CD4-positive, alpha-beta T cell (primary cell): ENCODE measurements around the gene ARID2. TPM values are rescaled to one million over a fixed set of nuclear protein-coding genes. Genes with fewer than 3 reads are reported as not detected.

ENCODE experiments used
- ATAC-seq: fragments of 200-7000 bp; cut with Tn5 transposase; one replicate; pipeline ENCODE4 v1.10.0; 2022; ENCODE audit warnings: mild to moderate bottlenecking; ENCODE audit not compliant: poor library complexity
- CTCF ChIA-PET: fragments of 350-600 bp; sonication (Branson Sonifier 250); formaldehyde crosslinking; loops from one replicate; lab custom pipeline; 2021; ENCODE audit warnings: antibody characterized with exemption, inconsistent platforms; lab: Charles Lee
- POLR2A ChIA-PET: fragments of 350-600 bp; sonication (Branson Sonifier 250); formaldehyde crosslinking; loops from one replicate; lab custom pipeline; 2021; ENCODE audit warnings: antibody characterized with exemption, inconsistent platforms; lab: Charles Lee
- DNase-seq, 14 experiments: peaks; one replicate each; pipeline ENCODE4 v3.0.0-alpha.2; 2013 to 2020; ENCODE audit warnings: mixed read lengths in 2 of 14
- H3K27ac ChIP-seq, 2 donors: one replicate each; pipeline versions ENCODE4 v1.5.1 to v1.7.0; 2013; ENCODE audit warnings: low read length in 2 of 2, low read depth in 1 of 2, mild to moderate bottlenecking in 1 of 2
- H3K27me3 ChIP-seq, 2 experiments: 1 replicate in 1 of 2; 2 replicates in 1 of 2; pipeline versions ENCODE4 v1.6.1 to v1.7.0; 2013; ENCODE audit warnings: low read length in 2 of 2, control low read depth in 1 of 2, mild to moderate bottlenecking in 1 of 2, moderate library complexity in 1 of 2; ENCODE audit not compliant: insufficient read depth in 2 of 2, control insufficient read depth in 1 of 2
- H3K36me3 ChIP-seq: one replicate; pipeline ENCODE4 v1.6.1; 2013; ENCODE audit warnings: low read length, control low read depth; ENCODE audit not compliant: insufficient read depth
- H3K4me1 ChIP-seq: one replicate; pipeline ENCODE4 v1.6.1; 2013; ENCODE audit warnings: low read length, control low read depth; ENCODE audit not compliant: insufficient read depth
- H3K4me3 ChIP-seq: one replicate; pipeline ENCODE4 v1.5.1; 2013; ENCODE audit warnings: mild to moderate bottlenecking, low read length, moderate library complexity
- H3K9me3 ChIP-seq, 2 experiments: 1 replicate in 1 of 2; 2 replicates in 1 of 2; pipeline versions ENCODE4 v1.6.1 to v1.7.0; 2013; ENCODE audit warnings: low read length in 2 of 2, mild to moderate bottlenecking in 2 of 2, control low read depth in 1 of 2, moderate library complexity in 1 of 2; ENCODE audit not compliant: control insufficient read depth in 1 of 2, insufficient read depth in 1 of 2
- H3K27ac Mint-ChIP-seq: one replicate; pipeline ENCODE4 v1.8.0; 2020; ENCODE audit warnings: mixed read lengths
- H3K27me3 Mint-ChIP-seq: one replicate; pipeline ENCODE4 v1.8.0; 2021; ENCODE audit warnings: mixed read lengths
- H3K36me3 Mint-ChIP-seq: one replicate; pipeline ENCODE4 v1.8.0; 2021; ENCODE audit warnings: low read depth, mixed read lengths
- H3K4me1 Mint-ChIP-seq: one replicate; pipeline ENCODE4 v1.8.0; 2021; ENCODE audit warnings: low read depth, mixed read lengths
- H3K4me3 Mint-ChIP-seq: one replicate; pipeline ENCODE4 v1.8.0; 2020; ENCODE audit warnings: mild to moderate bottlenecking, mixed read lengths
- H3K9me3 Mint-ChIP-seq: one replicate; pipeline ENCODE4 v1.8.0; 2020; ENCODE audit warnings: mixed read lengths
- intact Hi-C, 2 experiments: fragments of 100-400 bp; cut with DNase I in 1 of 2; cut with micrococcal nuclease in 1 of 2; formaldehyde crosslinking; loops; one replicate each; pipeline versions ENCODE4 v1.15.1 to v1.9.0; 2023 to 2025; cut with DNase I, micrococcal nuclease
- total RNA-seq, 174 experiments: library from RNA in 2 of 174; stranded (reverse) in 2 of 174; gene quantifications; one replicate each; pipeline ENCODE4 v1.2.3 and lab custom pipeline; 2021 to 2026
- TF ChIP-seq, protein P1 (sequence below): fragments of 200-600 bp; IDR thresholded peaks from one replicate; pipeline ENCODE4 v1.8.0; 2022; ENCODE audit warnings: antibody characterized with exemption, mild to moderate bottlenecking

ARID2 gene
- total RNA-seq, 2 experiments from 2014 or later, result 49.0 to 51.3 TPM

DNA sequence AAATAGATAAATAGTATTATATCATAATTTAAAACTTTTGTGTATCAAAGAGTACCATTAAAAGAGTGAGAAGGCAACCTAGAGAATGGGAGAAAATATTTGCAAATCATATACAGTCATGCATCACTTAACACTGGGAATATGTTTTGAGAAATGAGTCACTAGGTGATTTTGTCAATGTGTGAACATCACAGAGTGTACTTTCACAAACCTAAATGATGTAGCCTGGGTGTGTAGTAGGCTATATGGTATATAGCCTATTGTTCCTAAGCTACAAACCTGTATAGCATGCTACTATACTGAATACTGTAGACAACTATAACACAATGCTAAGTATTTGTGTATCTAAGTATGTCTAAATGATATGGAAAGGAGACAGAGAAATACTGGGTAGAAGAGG is 48.0 kb upstream of the ARID2 start:
- Mint-ChIP-seq H3K27me3 (no peaks in the 10 kb centered on the region), H3K27ac (no peak overlapping the region), H3K4me3 (no peak overlapping the region), H3K4me1 (no peaks in the 10 kb centered on the region), H3K9me3 (no peaks in the 10 kb centered on the region), H3K36me3 (no peaks in the 10 kb centered on the region)
- Histone ChIP-seq H3K4me3 (no peak overlapping the region), H3K4me1 (no peaks in the 10 kb centered on the region), H3K27ac (no peak overlapping the region), H3K9me3 (no peaks in the 10 kb centered on the region), H3K27me3 (no peaks in the 10 kb centered on the region), H3K36me3 (no peaks in the 10 kb centered on the region)
- ChIA-PET POLR2A (no interaction called here), CTCF (no interaction called here)
- DNase-seq, result no peak
- ATAC-seq, result no peak
- TF ChIP-seq, protein P1, sequence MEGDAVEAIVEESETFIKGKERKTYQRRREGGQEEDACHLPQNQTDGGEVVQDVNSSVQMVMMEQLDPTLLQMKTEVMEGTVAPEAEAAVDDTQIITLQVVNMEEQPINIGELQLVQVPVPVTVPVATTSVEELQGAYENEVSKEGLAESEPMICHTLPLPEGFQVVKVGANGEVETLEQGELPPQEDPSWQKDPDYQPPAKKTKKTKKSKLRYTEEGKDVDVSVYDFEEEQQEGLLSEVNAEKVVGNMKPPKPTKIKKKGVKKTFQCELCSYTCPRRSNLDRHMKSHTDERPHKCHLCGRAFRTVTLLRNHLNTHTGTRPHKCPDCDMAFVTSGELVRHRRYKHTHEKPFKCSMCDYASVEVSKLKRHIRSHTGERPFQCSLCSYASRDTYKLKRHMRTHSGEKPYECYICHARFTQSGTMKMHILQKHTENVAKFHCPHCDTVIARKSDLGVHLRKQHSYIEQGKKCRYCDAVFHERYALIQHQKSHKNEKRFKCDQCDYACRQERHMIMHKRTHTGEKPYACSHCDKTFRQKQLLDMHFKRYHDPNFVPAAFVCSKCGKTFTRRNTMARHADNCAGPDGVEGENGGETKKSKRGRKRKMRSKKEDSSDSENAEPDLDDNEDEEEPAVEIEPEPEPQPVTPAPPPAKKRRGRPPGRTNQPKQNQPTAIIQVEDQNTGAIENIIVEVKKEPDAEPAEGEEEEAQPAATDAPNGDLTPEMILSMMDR, result no peak
- intact Hi-C loops, result no loop called here

DNA sequence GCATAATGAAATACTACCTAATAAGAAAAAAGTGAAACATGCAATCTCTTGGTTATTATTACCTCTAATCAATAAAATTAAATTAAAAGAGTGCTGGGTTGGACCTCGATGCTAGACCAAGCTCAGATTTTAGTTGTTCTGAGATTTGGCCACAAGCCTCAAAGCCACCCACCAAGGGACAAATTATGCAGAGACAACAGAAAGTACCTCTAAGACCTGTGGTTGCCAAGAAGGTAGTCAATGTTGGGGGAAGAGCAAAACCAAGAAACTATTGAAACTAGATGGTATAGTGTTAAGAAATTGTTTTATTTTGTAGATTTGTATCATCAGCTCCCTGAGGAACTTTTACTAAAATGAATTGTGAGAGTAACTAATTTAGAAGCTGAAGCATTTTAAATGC is 43.8 kb upstream of the ARID2 start:
- Mint-ChIP-seq H3K4me3 (no peak overlapping the region), H3K27ac (no peak overlapping the region), H3K27me3 (no peaks in the 10 kb centered on the region), H3K4me1 (no peaks in the 10 kb centered on the region), H3K9me3 (no peaks in the 10 kb centered on the region), H3K36me3 (no peaks in the 10 kb centered on the region)
- no peak overlapping the region for H3K27ac ChIP-seq
- no peak overlapping the region for H3K4me3 ChIP-seq
- H3K27me3 ChIP-seq, result no peaks in the 10 kb centered on the region
- intact Hi-C loops, result no loop called here
- DNase-seq (no peak), ATAC-seq (no peak)
- no peaks in the 10 kb centered on the region for H3K9me3 ChIP-seq
- H3K36me3 ChIP-seq, result no peaks in the 10 kb centered on the region
- TF ChIP-seq, protein P1, result no peak
- CTCF ChIA-PET, result interaction anchor here (1.7 kb wide), 1 partner anchor 18 kb away, joined by 4 read pairs; no protein-coding TSS in a partner anchor
- H3K4me1 ChIP-seq, result no peaks in the 10 kb centered on the region
- POLR2A ChIA-PET, result interaction anchor here (1.3 kb wide), 1 partner anchor 10 kb away, joined by 3 read pairs; no protein-coding TSS in a partner anchor

DNA sequence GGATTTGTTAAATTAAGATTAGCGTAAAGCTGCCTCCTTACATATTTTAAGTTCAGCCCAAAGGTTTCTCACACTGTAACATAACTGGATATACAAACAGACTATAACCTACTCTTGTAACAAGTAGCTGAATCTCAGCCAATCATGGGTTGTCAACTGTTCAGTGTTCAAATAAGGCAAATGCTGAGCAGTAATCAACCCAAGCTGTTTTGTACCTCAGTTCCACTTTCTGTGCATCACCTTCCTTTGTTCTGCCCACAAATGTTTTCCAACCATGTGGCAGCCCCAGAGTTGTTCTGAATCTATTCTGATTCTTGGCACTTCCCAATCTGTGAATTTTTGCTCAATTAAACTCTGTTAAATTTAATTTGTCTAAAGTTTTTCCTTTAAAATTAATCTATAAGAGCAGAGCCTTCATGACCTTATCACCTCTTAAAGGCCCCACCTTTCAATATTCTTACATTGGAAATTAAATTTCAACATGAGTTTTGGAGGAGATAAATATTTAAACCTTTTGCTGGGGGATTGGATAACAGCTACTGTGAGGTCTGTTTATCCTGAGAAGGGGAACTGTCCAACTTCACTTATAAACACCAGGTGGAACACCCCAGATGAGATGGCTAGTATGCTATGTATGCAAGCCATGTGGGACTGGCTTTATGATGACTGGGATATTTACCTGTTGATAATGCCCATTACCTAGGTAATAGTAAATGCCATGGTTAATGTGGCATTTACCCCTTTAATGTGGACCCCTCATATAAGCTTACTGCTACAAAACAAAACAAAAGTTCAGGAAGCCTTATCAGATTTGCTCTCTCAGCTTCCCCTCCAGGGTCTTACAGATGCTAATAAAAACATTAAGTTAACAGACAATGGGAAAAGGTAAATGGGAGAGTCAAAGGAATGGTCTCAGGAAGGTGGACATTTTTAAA is 42.2 kb upstream of the ARID2 start:
- DNase-seq, result no peak
- H3K9me3 ChIP-seq, result no peaks in the 10 kb centered on the region
- H3K36me3 ChIP-seq, result no peaks in the 10 kb centered on the region
- no peaks in the 10 kb centered on the region for H3K4me1 ChIP-seq
- TF ChIP-seq, protein P1, result no peak
- Mint-ChIP-seq H3K36me3 (no peaks in the 10 kb centered on the region), H3K27ac (no peak overlapping the region), H3K27me3 (no peaks in the 10 kb centered on the region), H3K9me3 (no peaks in the 10 kb centered on the region), H3K4me1 (no peaks in the 10 kb centered on the region), H3K4me3 (no peak overlapping the region)
- intact Hi-C loops, result no loop called here
- ChIA-PET CTCF (interaction anchor here (1.7 kb wide), 1 partner anchor 19 kb away, joined by 4 read pairs; no protein-coding TSS in a partner anchor), POLR2A (interaction anchor here (0.5 kb wide), 1 partner anchor 43 kb away, joined by 3 read pairs; no protein-coding TSS in a partner anchor)
- no peak overlapping the region for H3K27ac ChIP-seq
- H3K4me3 ChIP-seq, result no peak overlapping the region
- ATAC-seq, result no peak
- H3K27me3 ChIP-seq, result no peaks in the 10 kb centered on the region
